HCT116 (cell line): ENCODE data around the gene PDE7B. TPM values are rescaled to one million over a fixed set of nuclear protein-coding genes. Genes with fewer than 3 reads are reported as not detected.

Source experiments
- ATAC-seq: fragments of 200-7000 bp; cut with Tn5 transposase; 2 replicates; pipeline ENCODE4 v1.9.1; 2020; ENCODE audit warnings: mild to moderate bottlenecking, moderate library complexity
- BruUV-seq: library from RNA; stranded (reverse); fragments of 400-500 nt; replicated peaks from 2 replicates; lab custom pipeline; 2021; lab: Mats Ljungman, UMichigan
- CTCF ChIA-PET: fragments of 300-600 bp; sonication (Branson Sonifier 250); formaldehyde crosslinking; loops from one replicate; lab custom pipeline; 2021; ENCODE audit warnings: antibody characterized with exemption; lab: Charles Lee
- POLR2A ChIA-PET: fragments of 300-600, 350-600 bp; sonication (Branson Sonifier 250); formaldehyde crosslinking; loops from one replicate; lab custom pipeline; 2021; ENCODE audit warnings: antibody characterized with exemption; lab: Charles Lee
- RAD21 ChIA-PET, 2 experiments: fragments of 300-600 bp; sonication (Branson Sonifier 250); formaldehyde crosslinking; loops; one replicate each; lab custom pipeline; 2023; ENCODE audit warnings: low total read pairs in 2 of 2; ENCODE audit not compliant: uncharacterized antibody in 2 of 2, unreplicated experiment in 2 of 2, low non-redundant PET in 1 of 2; lab: Charles Lee
- DNase-seq: peaks from one replicate; pipeline ENCODE4 v3.0.0-alpha.2; 2010; ENCODE audit warnings: low read depth, low spot score
- H2AFZ ChIP-seq: fragments of 200-600 bp; shearing (Covaris generic), sonication (generic); 2 replicates; pipeline ENCODE4 v1.6.1; 2017; ENCODE audit warnings: low read depth, mixed run types, mixed read lengths, antibody characterized with exemption, low read length; ENCODE audit not compliant: poor library complexity, severe bottlenecking
- H3K27ac ChIP-seq: 2 replicates; pipeline ENCODE4 v1.5.1; 2012; ENCODE audit warnings: low read depth, low read length
- H3K27me3 ChIP-seq: fragments of 200-600 bp; sonication (generic); 2 replicates; pipeline ENCODE4 v1.6.1; 2016; ENCODE audit warnings: mixed run types, low read length, mixed read lengths; ENCODE audit not compliant: insufficient read depth
- H3K36me3 ChIP-seq, 2 experiments: fragments of 200-500 bp in 1 of 2; fragments of 200-600 bp in 1 of 2; sonication (Bioruptor generic) in 1 of 2; sonication (generic) in 1 of 2; 2 replicates each; pipeline versions ENCODE4 v1.5.1 to v1.6.1; 2014 to 2016; ENCODE audit warnings: low read length in 2 of 2, inconsistent platforms in 1 of 2, mixed read lengths in 1 of 2, mixed run types in 1 of 2; ENCODE audit not compliant: insufficient read depth in 2 of 2, control insufficient read depth in 1 of 2
- H3K4me1 ChIP-seq, 2 experiments: fragments of 200-600 bp in 1 of 2; sonication (generic) in 1 of 2; 2 replicates each; pipeline versions ENCODE4 v1.5.1 to v1.6.1; 2012 to 2017; ENCODE audit warnings: low read length in 2 of 2, inconsistent platforms in 1 of 2, mild to moderate bottlenecking in 1 of 2, mixed read lengths in 1 of 2, mixed run types in 1 of 2, moderate library complexity in 1 of 2; ENCODE audit not compliant: insufficient read depth in 2 of 2, control insufficient read depth in 1 of 2
- H3K4me2 ChIP-seq: fragments of 200-600 bp; sonication (generic); 2 replicates; pipeline ENCODE4 v1.6.1; 2017; ENCODE audit warnings: mixed run types, low read length, mixed read lengths
- H3K4me3 ChIP-seq, 2 experiments: fragments of 200-600 bp in 1 of 2; sonication (generic) in 1 of 2; replicated peaks in 1 of 2; 2 replicates each; pipeline ENCODE4 v1.5.1; 2011 to 2016; ENCODE audit warnings: low read length in 2 of 2, control low read depth in 1 of 2, low read depth in 1 of 2, mild to moderate bottlenecking in 1 of 2, mixed read lengths in 1 of 2, mixed run types in 1 of 2
- H3K79me2 ChIP-seq: fragments of 200-600 bp; sonication (generic); 2 replicates; pipeline ENCODE4 v1.6.1; 2017; ENCODE audit warnings: mild to moderate bottlenecking, mixed run types, low read length, moderate library complexity, mixed read lengths; ENCODE audit not compliant: insufficient read depth
- H3K9ac ChIP-seq: fragments of 200-600 bp; sonication (generic); 2 replicates; pipeline ENCODE4 v1.6.1; 2016; ENCODE audit warnings: low read length, mixed read lengths
- H3K9me2 ChIP-seq: fragments of 200-600 bp; sonication (generic), shearing (Covaris generic); 2 replicates; pipeline ENCODE4 v1.6.1; 2017; ENCODE audit warnings: mixed run types, mild to moderate bottlenecking, moderate library complexity; ENCODE audit not compliant: insufficient read depth
- H3K9me3 ChIP-seq, 2 experiments: fragments of 200-500 bp in 1 of 2; fragments of 200-600 bp in 1 of 2; sonication (Bioruptor generic) in 1 of 2; sonication (generic) in 1 of 2; 2 replicates each; pipeline ENCODE4 v1.6.1; 2014 to 2017; ENCODE audit warnings: low read length in 2 of 2, mixed read lengths in 2 of 2, inconsistent platforms in 1 of 2, low read depth in 1 of 2, mild to moderate bottlenecking in 1 of 2, mixed run types in 1 of 2, moderate library complexity in 1 of 2; ENCODE audit not compliant: control insufficient read depth in 1 of 2, insufficient read depth in 1 of 2
- H4K20me1 ChIP-seq: fragments of 200-600 bp; sonication (generic), shearing (Covaris generic); 2 replicates; pipeline ENCODE4 v1.6.1; 2017; ENCODE audit warnings: mixed run types, mild to moderate bottlenecking, moderate library complexity; ENCODE audit not compliant: insufficient read depth
- CEBPB ChIP-seq: IDR thresholded peaks from 2 replicates; pipeline ENCODE4 v1.6.1; 2012; ENCODE audit warnings: low read depth
- CTCF ChIP-seq, 3 experiments: fragments of 200-600 bp in 1 of 3; sonication (generic) in 1 of 3; IDR thresholded peaks in 2 of 3; conservative IDR thresholded peaks in 1 of 3; 2 replicates each; pipeline ENCODE4 v1.5.1; 2012 to 2017; ENCODE audit warnings: low read depth in 2 of 3, low read length in 2 of 3, antibody characterized with exemption in 1 of 3, borderline replicate concordance in 1 of 3, control low read depth in 1 of 3, mild to moderate bottlenecking in 1 of 3, mixed read lengths in 1 of 3, mixed run types in 1 of 3, moderate library complexity in 1 of 3; ENCODE audit not compliant: insufficient read depth in 1 of 3
- EGR1 ChIP-seq: IDR thresholded peaks from 2 replicates; pipeline ENCODE4 v1.6.1; 2012; ENCODE audit warnings: low read depth
- EZH2 ChIP-seq: fragments of 200-600 bp; sonication (generic); IDR thresholded peaks from 2 replicates; pipeline ENCODE4 v1.6.1; 2017; ENCODE audit warnings: antibody characterized with exemption, mixed run types
- EZH2phosphoT487 ChIP-seq: fragments of 200-600 bp; IDR thresholded peaks from 2 replicates; pipeline ENCODE4 v1.6.1; 2018; ENCODE audit warnings: antibody characterized with exemption, borderline replicate concordance
- FOSL1 ChIP-seq: IDR thresholded peaks from 2 replicates; pipeline ENCODE4 v1.6.1; 2012; ENCODE audit warnings: low read depth
- RAD21 ChIP-seq: IDR thresholded peaks from 2 replicates; pipeline ENCODE4 v1.6.1; 2012; ENCODE audit warnings: low read depth, mild to moderate bottlenecking
- REST ChIP-seq: IDR thresholded peaks from 2 replicates; pipeline ENCODE4 v1.6.1; 2012; ENCODE audit warnings: low read depth
- SP1 ChIP-seq: IDR thresholded peaks from 2 replicates; pipeline ENCODE4 v1.6.1; 2012; ENCODE audit warnings: low read depth
- SRF ChIP-seq: IDR thresholded peaks from 2 replicates; pipeline ENCODE4 v1.6.1; 2012; ENCODE audit warnings: low read depth
- TCF7L2 ChIP-seq: IDR thresholded peaks from 2 replicates; pipeline ENCODE4 v1.7.0; 2011; ENCODE audit warnings: borderline replicate concordance, inconsistent platforms; ENCODE audit not compliant: insufficient read depth, insufficient read length; ENCODE audit errors: extremely low read depth
- YY1 ChIP-seq: IDR thresholded peaks from 2 replicates; pipeline ENCODE4 v1.6.1; 2011; ENCODE audit warnings: low read length, low read depth, moderate library complexity, mild to moderate bottlenecking; ENCODE audit not compliant: insufficient replicate concordance; ENCODE audit errors: extremely low read depth
- ZNF274 ChIP-seq: fragments of 200-500 bp; sonication (Bioruptor generic); IDR thresholded peaks from 2 replicates; pipeline ENCODE4 v1.6.1; 2014; ENCODE audit warnings: mild to moderate bottlenecking, low read depth, low read length, inconsistent platforms
- intact Hi-C: fragments of 100-400 bp; cut with micrococcal nuclease; formaldehyde crosslinking; loops from 2 replicates; pipeline ENCODE4 v1.10.0; 2022
- total RNA-seq: library from RNA; stranded (reverse); gene quantifications from one replicate; pipeline ENCODE4 v1.2.1, GENCODE V29; 2021; ENCODE audit not compliant: unreplicated experiment

Gene PDE7B
- total RNA-seq, 1 experiment from 2014 or later, result 0.61 TPM

GRCh38 chr6:135887069-135887468 is 35.6 kb downstream of the PDE7B start:
- Histone ChIP-seq H3K4me2 (no peak overlapping the region), H3K4me3 (no peak overlapping the region), H3K79me2 (no peaks in the 10 kb centered on the region), H3K36me3 (no peaks in the 10 kb centered on the region), H4K20me1 (no peaks in the 10 kb centered on the region), H2AFZ (no peak overlapping the region), H3K27ac (no peak overlapping the region), H3K9me3 (no peaks in the 10 kb centered on the region), H3K9me2 (no peaks in the 10 kb centered on the region), H3K27me3 (no peaks in the 10 kb centered on the region), H3K9ac (no peak overlapping the region), H3K4me1 (no peaks in the 10 kb centered on the region)
- intact Hi-C loops, result no loop called here
- BruUV-seq, result no TSS peak
- POLR2A ChIA-PET, result no interaction called here
- CTCF ChIA-PET, result no interaction called here
- no peak for DNase-seq
- TF ChIP-seq CTCF (IDR thresholded peaks at IDR 0.05 in 2 of 3, conservative IDR thresholded peaks at IDR 0.05 in 1 of 3; ENCODE audit: borderline replicate concordance in 1 of 3, insufficient read depth in 1 of 3, low read depth in 2 of 3, low read length in 2 of 3) (no peak), ZNF274 (no peak), SRF (no peak), EZH2phosphoT487 (no peak), TCF7L2 (no peak), REST (no peak), FOSL1 (no peak), YY1 (no peak), EGR1 (no peak), RAD21 (no peak), EZH2 (no peak), CEBPB (no peak), SP1 (no peak)
- RAD21 ChIA-PET, result no interaction called here
- ATAC-seq, result no peak
